ENCODE data around the gene DLG5.
"Not testable (repeated sequence)": the region's sequence is repeated elsewhere in the genome, so short reads cannot be mapped to it uniquely, and the experiment has no call there.

DLG5 gene

DNA sequence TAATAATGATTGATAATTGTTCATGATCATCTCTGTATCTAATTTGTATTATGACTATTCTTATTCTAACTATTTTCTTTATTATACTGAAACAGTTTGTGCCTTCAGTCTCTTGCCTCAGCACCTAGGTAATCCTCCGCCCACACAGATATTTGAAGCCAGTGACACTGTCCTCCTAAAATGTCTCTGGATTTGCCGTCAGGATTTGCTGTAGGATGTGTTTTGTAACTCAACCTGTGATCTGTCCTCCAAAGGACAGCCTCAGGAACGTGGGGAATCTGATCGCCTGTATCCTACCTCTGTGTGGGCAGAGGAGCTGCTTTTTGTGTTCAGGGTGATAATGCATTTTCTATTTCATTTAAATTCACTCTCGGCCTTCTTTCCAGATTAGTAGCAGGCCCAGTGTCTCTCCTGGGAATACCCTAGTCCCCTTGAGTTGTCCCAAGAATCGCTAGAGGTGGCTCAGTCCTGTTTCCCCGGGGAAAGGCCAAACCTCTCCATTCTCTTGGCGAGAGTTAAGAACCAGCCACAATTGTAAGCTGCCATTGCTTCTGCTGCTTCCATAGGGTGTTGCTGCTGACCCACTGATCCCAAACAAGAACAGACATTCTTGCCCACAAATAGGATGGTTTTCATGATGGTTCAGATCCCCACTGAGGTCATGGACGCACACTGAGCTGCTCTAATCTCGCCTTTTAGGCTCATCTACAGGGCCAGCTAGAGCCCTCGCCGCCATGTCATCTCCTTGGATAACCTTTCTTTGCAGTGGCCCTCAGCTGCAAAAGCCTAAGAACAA is 152.7 kb downstream of the DLG5 start:
- no peaks in the 10 kb centered on the region for H3K4me1 ChIP-seq (ENCODE audit: control insufficient read depth, insufficient read depth, low read length)
- no peak overlapping the region for H3K9ac ChIP-seq (ENCODE audit: low read depth, low read length)
- H3K27me3 ChIP-seq (ENCODE audit: control insufficient read depth, insufficient read depth, low read length) = no peaks in the 10 kb centered on the region
- H3K9me3 ChIP-seq (replicated peaks; ENCODE audit: low read length) = no peaks in the 10 kb centered on the region
- H3K4me2 ChIP-seq (ENCODE audit: low read length) = no peak overlapping the region
- no peak overlapping the region for H3K4me3 ChIP-seq (ENCODE audit: low read length)
- H3K36me3 ChIP-seq (ENCODE audit: insufficient read depth, low read length) = no peaks in the 10 kb centered on the region

DNA sequence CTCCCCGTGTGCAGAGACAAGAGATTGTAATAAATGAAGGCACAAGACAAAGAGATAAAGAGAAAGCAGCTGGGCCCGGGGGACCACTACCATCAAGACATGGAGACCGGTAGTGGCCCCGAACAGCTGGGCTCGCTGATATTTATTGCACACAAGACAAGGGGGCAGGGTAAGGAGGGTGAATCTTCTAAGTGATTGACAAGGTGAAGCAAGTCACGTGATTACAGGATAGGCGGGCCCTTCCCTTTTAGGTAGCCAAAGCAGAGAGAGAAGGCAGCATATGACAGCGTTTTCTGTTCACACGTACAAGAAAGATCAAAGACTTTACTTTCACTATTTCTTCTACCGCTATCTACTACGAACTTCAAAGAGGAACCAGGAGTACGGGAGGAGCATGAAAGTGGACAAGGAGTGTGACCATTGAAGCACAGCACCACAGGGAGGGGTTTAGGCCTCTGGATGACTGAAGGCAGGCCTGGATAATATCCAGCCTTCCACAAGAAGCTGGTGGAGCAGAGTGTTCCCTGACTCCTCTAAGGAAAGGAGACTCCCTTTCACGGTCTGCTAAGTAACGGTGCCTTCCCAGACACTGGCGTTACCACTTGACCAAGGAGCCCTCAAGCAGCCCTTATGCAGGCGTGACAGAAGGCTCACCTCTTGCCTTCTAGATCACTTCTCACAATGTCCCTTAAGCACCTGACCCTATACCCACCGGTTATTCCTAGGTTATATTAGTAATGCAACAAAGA is 153.5 kb downstream of the DLG5 start:
- H3K4me1 ChIP-seq (ENCODE audit: control insufficient read depth, insufficient read depth, low read length) = not testable (repeated sequence)

DNA sequence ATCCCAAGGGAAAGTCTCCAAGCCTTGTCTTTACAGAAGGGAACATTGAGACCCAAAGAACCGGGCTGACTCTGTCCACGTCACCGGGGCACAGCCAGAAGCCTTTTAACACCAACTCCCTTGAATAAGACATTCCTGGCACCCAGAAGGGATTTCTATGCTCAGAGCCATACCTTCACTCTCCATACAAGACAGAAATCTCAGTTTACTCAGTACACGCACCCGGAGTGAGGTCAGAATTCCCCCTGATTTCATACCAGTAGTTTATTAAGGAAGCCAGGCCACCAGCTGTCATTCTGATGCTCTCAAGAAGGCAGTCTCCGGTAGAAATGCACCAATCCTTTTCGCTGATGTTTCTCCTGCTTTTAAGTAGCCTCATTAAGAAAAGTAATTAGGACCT is 154.7 kb downstream of the DLG5 start:
- Histone ChIP-seq H3K4me2 (ENCODE audit: low read length) (no peak overlapping the region), H3K9me3 (replicated peaks; ENCODE audit: low read length) (no peaks in the 10 kb centered on the region), H3K27me3 (ENCODE audit: control insufficient read depth, insufficient read depth, low read length) (no peaks in the 10 kb centered on the region), H3K4me3 (ENCODE audit: low read length) (no peak overlapping the region), H3K4me1 (ENCODE audit: control insufficient read depth, insufficient read depth, low read length) (no peaks in the 10 kb centered on the region), H3K9ac (ENCODE audit: low read depth, low read length) (no peak overlapping the region), H3K36me3 (ENCODE audit: insufficient read depth, low read length) (no peaks in the 10 kb centered on the region)

More for the DNA sequence above, 153.5 kb downstream of the DLG5 start:
- H3K9me3 ChIP-seq (replicated peaks; ENCODE audit: low read length); H3K36me3 ChIP-seq (ENCODE audit: insufficient read depth, low read length); H3K4me3 ChIP-seq (ENCODE audit: low read length); H3K27me3 ChIP-seq (ENCODE audit: control insufficient read depth, insufficient read depth, low read length); H3K9ac ChIP-seq (ENCODE audit: low read depth, low read length); H3K4me2 ChIP-seq (ENCODE audit: low read length): not testable (repeated sequence)

DNA sequence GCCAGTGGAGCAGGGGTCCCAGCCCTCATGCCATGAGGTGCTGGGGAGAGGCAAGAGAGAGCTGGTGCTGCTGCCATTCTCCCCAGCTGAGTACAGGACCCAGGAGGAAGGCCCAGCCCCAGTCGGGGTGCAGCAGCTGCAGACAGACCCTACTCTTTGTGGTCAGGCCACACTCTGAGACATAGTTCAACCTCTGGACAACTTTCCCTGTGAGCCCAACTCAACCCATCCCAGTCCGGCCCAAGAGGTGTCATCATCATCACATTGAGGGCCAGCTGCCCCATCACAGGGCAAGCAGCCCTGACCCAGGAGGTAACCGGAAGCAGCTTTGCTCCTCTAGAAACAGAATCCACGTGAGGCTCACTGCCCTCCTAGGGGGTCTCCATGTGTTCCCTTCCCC is 155.1 kb downstream of the DLG5 start:
- Histone ChIP-seq H3K9ac (ENCODE audit: low read depth, low read length) (no peak overlapping the region), H3K27me3 (ENCODE audit: control insufficient read depth, insufficient read depth, low read length) (no peaks in the 10 kb centered on the region), H3K36me3 (ENCODE audit: insufficient read depth, low read length) (no peaks in the 10 kb centered on the region), H3K4me1 (ENCODE audit: control insufficient read depth, insufficient read depth, low read length) (no peaks in the 10 kb centered on the region), H3K4me2 (ENCODE audit: low read length) (no peak overlapping the region), H3K9me3 (replicated peaks; ENCODE audit: low read length) (no peaks in the 10 kb centered on the region), H3K4me3 (ENCODE audit: low read length) (no peak overlapping the region)

DNA sequence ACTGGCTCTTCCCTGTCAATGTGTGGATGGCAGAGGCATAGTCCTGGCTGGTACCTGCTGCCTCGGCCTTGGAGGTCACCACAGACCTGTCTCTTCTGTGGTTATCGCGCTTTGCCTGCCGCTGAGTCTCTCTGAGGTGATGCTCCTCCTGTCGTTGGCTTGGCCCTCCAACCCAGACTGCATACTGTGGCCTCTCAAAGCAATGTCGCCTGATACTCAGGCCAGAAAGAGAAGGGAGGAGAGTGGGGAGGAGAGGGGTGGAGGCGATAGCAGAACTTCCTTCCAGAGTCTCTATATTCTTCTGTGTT is 155.7 kb downstream of the DLG5 start:
- Histone ChIP-seq H3K9ac (ENCODE audit: low read depth, low read length) (no peak overlapping the region), H3K4me3 (ENCODE audit: low read length) (no peak overlapping the region), H3K4me1 (ENCODE audit: control insufficient read depth, insufficient read depth, low read length) (no peaks in the 10 kb centered on the region), H3K36me3 (ENCODE audit: insufficient read depth, low read length) (no peaks in the 10 kb centered on the region), H3K27me3 (ENCODE audit: control insufficient read depth, insufficient read depth, low read length) (no peaks in the 10 kb centered on the region), H3K4me2 (ENCODE audit: low read length) (no peak overlapping the region), H3K9me3 (replicated peaks; ENCODE audit: low read length) (no peaks in the 10 kb centered on the region)

DNA sequence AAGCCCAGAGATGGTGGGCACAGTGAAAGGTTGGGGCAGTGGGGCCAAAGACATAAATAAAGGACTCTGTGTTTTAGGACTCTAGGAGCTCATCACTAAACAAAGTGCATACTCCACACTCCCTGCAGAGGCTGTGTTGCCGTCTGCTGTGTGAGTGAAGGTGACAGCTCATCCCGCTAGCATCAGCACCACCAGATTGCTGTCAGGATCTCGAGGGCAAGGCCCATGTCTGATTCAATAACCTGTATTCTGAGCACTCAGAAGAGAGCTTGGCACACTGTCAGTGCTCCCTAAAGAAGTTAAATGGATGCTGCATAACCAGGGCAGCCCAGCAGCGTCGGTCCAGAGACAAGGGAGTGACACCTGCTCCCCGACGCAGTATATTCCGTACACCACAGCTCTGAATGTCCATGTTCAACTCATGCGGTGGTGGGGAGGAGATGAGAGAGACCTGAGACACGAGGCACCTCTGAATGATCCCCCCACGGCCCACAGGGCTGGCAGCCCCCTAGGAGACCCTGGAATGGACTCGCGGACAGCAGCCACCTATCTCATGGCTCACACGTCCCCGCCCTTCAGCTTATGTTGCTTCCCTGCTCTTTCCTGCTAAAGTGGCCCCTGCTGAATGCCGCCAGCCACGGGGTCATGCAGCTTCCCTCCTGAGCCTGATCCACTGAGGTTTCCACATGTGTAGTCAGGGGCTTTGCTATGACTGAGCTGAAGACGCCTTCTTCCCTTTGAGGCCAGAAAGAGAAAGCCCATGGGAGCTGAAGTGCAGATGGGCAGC is 156.3 kb downstream of the DLG5 start:
- no peaks in the 10 kb centered on the region for H3K4me1 ChIP-seq (ENCODE audit: control insufficient read depth, insufficient read depth, low read length)
- H3K4me2 ChIP-seq (ENCODE audit: low read length) = no peak overlapping the region
- H3K36me3 ChIP-seq (ENCODE audit: insufficient read depth, low read length) = no peaks in the 10 kb centered on the region
- no peaks in the 10 kb centered on the region for H3K27me3 ChIP-seq (ENCODE audit: control insufficient read depth, insufficient read depth, low read length)
- H3K4me3 ChIP-seq (ENCODE audit: low read length) = no peak overlapping the region
- H3K9ac ChIP-seq (ENCODE audit: low read depth, low read length) = no peak overlapping the region
- no peaks in the 10 kb centered on the region for H3K9me3 ChIP-seq (replicated peaks; ENCODE audit: low read length)

DNA sequence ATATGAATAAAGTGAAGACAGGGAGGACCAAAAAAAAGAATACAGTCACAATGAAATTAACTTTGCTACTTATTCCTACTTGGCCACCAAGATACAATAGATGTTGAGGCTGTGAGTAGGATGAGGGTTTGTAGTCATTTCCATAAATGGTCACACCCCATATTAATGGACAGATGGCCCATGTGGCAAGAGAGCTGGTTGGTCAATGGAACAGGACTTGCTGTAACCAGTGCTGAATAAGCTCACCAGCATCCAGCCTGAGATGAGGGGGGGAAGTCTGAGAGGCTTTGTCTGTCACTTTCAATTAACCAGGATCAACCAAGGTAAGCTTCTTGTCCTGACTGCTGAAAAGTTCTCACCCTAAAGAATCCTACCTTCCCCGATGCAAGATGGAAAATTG is 158.5 kb downstream of the DLG5 start:
- Histone ChIP-seq H3K9me3 (replicated peaks; ENCODE audit: low read length) (no peaks in the 10 kb centered on the region), H3K27me3 (ENCODE audit: control insufficient read depth, insufficient read depth, low read length) (no peaks in the 10 kb centered on the region), H3K4me1 (ENCODE audit: control insufficient read depth, insufficient read depth, low read length) (no peaks in the 10 kb centered on the region), H3K4me2 (ENCODE audit: low read length) (no peak overlapping the region), H3K9ac (ENCODE audit: low read depth, low read length) (no peak overlapping the region), H3K4me3 (ENCODE audit: low read length) (no peak overlapping the region), H3K36me3 (ENCODE audit: insufficient read depth, low read length) (no peaks in the 10 kb centered on the region)

DNA sequence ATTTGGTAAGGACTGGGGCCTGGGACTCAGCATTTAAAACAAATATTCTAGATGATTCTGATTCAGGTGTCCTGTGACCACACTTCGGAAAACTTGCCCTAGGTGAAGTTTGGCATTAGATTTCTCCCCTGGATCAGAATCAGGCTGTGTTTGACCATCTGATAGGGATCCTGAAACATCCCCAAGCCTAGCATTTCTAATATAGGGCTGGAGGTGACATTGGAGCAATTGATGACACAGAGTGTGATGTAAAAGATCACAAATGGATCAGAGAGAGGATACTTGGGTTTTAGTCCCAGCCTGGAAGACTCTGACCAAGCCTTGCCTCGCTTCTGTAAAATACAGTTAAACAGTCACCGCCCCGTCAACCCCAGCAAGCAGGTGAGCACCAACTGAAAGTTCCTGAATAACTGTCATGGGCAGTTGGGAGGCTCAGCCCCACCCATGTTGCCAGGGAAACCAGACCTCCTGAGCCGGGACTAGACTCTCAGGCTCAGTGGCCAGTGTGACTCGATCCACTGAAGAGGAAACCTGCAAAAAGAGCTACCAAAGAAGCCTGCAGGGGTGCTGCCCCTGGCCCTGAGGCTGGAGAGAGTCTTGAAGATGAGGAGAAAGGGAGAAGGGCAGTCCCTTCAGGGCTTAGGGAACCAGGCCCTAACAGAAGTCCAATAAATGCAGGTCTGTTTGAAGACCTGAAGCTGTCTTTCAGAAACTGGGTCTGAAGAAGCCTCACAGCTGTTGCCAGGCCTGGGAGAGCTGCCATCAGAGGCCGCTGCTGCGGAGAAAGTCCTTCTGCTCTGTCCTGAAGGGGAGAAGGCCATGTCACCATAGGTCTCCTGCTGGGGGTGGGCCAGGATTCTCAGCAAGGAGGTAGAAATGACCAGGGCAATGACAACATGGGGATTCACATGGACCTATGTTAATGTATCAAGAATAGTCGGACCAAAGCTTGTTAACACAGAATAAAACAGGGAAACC is 162.8 kb downstream of the DLG5 start:
- H3K4me1 ChIP-seq (ENCODE audit: control insufficient read depth, insufficient read depth, low read length) = no peaks in the 10 kb centered on the region
- H3K27me3 ChIP-seq (ENCODE audit: control insufficient read depth, insufficient read depth, low read length) = no peaks in the 10 kb centered on the region
- H3K9ac ChIP-seq (ENCODE audit: low read depth, low read length) = no peak overlapping the region
- no peaks in the 10 kb centered on the region for H3K9me3 ChIP-seq (replicated peaks; ENCODE audit: low read length)
- H3K4me2 ChIP-seq (ENCODE audit: low read length) = no peak overlapping the region
- H3K36me3 ChIP-seq (ENCODE audit: insufficient read depth, low read length) = no peaks in the 10 kb centered on the region
- no peak overlapping the region for H3K4me3 ChIP-seq (ENCODE audit: low read length)

DNA sequence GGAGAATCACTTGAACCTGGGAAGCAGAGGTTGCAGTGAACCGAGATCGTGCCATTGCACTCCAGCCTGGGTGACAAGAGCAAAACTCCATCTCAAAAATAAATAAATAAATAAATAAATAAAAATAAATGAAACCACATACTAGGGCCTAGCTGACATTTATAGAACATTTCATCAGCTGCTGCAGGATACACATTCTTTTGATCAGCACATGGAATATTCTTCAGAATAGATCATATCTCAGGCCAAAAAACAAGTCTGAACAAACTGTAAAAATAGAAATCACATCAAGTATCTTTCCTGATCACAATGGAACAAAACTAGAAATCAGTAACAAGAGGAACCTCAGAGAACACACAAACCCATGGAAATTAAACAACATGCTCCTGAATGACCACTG is 168.1 kb downstream of the DLG5 start:
- H3K27me3 ChIP-seq (ENCODE audit: control insufficient read depth, insufficient read depth, low read length); H3K4me2 ChIP-seq (ENCODE audit: low read length); H3K4me1 ChIP-seq (ENCODE audit: control insufficient read depth, insufficient read depth, low read length); H3K9me3 ChIP-seq (replicated peaks; ENCODE audit: low read length); H3K9ac ChIP-seq (ENCODE audit: low read depth, low read length); H3K4me3 ChIP-seq (ENCODE audit: low read length); H3K36me3 ChIP-seq (ENCODE audit: insufficient read depth, low read length): not testable (repeated sequence)

DNA sequence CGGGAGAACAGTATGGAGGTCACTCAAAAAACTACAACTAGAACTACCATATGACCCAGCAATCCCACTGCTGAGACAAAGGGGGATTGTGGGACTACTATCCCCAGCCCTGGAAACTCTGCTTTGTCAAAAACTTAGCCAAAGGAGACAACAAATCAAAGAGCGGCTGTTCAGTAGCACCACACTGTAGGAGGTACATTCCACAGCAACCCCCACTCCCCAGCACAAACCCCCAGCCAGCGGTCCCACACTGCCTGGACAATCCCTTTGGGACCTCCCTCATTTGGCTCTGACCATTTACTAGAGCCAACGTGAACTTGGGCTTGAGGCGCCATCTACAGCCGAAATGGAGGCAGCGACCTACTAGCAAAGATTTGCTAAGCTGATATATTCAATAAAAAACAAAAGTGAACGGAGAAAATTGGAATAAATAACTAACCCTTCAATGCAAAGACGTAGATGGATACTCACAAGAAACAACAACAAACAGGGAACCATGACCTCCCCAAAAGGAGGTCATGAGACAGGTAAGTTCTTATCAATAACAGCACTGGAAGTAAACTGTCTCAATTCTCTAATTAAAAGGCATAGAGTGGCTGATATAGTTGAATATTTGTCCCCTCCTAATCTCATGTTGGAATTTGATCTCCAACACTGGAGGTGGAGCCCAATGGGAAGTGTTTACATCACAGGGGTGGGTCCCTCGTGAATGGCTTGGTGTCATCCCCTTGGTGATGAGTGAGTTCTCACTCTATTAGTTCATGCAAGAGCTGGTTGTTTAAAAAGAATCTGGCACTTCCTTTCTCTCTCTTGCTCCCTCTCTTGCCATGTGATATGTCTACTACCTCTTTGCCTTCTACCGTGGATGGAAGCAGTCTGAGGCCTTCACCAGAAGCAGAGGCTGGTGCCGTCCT is 170.0 kb downstream of the DLG5 start:
- Histone ChIP-seq H3K9me3 (replicated peaks; ENCODE audit: low read length) (no peaks in the 10 kb centered on the region), H3K4me2 (ENCODE audit: low read length) (peak overlapping the region; percentile 70), H3K9ac (ENCODE audit: low read depth, low read length) (peak overlapping the region; percentile 56), H3K4me3 (ENCODE audit: low read length) (peak overlapping the region; percentile 41), H3K27me3 (ENCODE audit: control insufficient read depth, insufficient read depth, low read length) (no peaks in the 10 kb centered on the region), H3K4me1 (ENCODE audit: control insufficient read depth, insufficient read depth, low read length) (peaks cover 9% of the 10 kb centered on the region), H3K36me3 (ENCODE audit: insufficient read depth, low read length) (no peaks in the 10 kb centered on the region)

Data from skeletal muscle satellite cell (primary cell).